ENCODE measurements around the gene UAP1.

Gene UAP1

GRCh38 chr1:162619076-162619475 lies 57.6 kb downstream of the UAP1 start:
- no peak for ATAC-seq

GRCh38 chr1:162621256-162621655 lies 59.7 kb downstream of the UAP1 start:
- ATAC-seq, result no peak

- ATAC-seq, result no peak
Observed at GRCh38 chr1:162625679-162626078, 64.2 kb downstream of the UAP1 start.

- ATAC-seq, result no peak
Observed at GRCh38 chr1:162626094-162626493, 64.6 kb downstream of the UAP1 start.

GRCh38 chr1:162626761-162627160 lies 65.2 kb downstream of the UAP1 start:
- ATAC-seq, result no peak

GRCh38 chr1:162627662-162628296 lies 66.3 kb downstream of the UAP1 start:
- no peak for ATAC-seq

GRCh38 chr1:162629077-162629627 lies 67.6 kb downstream of the UAP1 start:
- no peak for ATAC-seq

DNA sequence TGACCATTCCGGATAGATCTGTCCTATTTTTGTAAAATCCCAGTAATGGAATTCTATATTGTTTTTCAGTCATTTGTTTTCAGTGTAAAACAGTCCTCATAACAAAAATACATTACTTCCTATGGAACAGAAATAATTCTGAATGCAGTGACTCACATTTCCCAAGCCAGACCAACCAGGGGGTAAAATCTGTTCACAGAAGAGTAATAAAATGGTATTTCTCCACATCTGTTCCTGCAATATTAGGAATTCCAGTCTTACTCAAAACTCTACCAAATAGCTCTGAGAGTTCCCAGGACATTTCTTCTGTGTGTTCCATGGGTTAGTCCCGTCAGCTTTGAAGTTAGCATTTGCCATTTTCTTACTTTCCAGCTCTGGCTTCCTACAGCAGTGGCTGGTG lies 68.1 kb downstream of the UAP1 start:
- ATAC-seq, result no peak

- no peak for ATAC-seq
Observed at GRCh38 chr1:162631546-162632191, 70.1 kb downstream of the UAP1 start.

GRCh38 chr1:162632217-162632666 lies 70.7 kb downstream of the UAP1 start, which contains the start of gene DDR2:
Gene DDR2 (plus strand): TSS chr1:162632464. CDS start chr1:162719064, 86,600 bp downstream.
- no peak for ATAC-seq

- ATAC-seq, result no peak
Observed at GRCh38 chr1:162632698-162633080, 71.2 kb downstream of the UAP1 start.

- no peak for ATAC-seq
Observed at GRCh38 chr1:162633081-162633762, 71.7 kb downstream of the UAP1 start.

- no peak for ATAC-seq
Observed at GRCh38 chr1:162635418-162635817, 73.9 kb downstream of the UAP1 start.

DNA sequence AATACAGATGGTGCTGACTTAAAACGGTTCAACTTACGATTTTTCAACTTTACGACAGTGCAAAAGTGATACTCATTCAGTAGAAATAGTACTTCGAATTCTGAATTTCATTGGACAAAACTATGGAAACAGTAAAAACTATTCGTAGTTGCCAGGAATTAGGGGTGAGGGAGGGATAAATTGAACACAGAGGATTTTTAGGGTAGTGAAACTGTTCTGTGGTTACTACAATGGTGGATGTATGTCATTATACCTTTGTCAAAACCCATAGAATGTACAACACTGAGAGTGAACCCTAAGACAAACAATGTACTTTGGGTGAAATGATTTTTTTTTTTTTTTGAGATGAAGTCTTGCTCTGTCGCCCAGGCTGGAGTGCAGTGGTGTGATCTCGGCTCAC lies 78.2 kb downstream of the UAP1 start:
- no peak for ATAC-seq

- ATAC-seq, result no peak
Observed at GRCh38 chr1:162641114-162641513, 79.6 kb downstream of the UAP1 start.

GRCh38 chr1:162644986-162645314 lies 83.4 kb downstream of the UAP1 start:
- ATAC-seq, result no peak

DNA sequence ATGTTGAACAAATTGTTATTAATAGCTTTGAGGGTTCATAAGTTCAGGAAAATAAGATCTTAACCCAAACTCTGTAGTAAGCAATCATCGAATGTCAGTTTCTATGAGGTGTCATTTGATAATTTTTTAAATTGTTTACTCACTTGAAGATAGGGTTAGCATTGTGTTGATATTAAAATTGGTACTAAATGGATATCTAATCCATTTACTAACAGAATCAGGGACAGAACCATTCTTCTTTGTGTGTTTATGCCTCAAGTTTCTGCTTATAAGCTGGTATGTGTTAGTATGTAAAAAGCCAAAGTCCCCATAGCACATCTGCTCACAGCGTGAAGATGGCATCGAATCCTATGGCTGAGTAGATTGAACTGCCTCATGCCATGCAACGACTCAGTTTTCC lies 84.1 kb downstream of the UAP1 start:
- no peak for ATAC-seq

DNA sequence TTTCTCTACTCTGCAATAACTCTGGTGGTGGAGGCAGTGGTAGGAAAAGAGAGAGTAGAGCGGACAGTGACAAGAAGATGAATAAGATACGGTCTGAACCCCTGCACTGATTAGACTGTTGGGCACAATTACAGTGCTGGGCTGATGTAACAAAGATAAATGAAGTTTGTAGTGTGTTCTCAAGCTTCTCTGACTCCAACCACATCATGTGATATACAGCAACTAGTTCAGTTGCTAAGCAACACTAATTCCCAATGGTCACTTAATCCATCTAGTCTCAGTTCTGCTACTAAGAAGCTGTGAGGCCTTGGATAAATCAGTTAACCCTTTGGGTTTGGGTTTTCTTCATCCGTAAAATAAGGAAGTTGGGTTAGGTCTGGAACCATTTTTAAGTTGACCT lies 88.1 kb downstream of the UAP1 start:
- ATAC-seq, result no peak

All from activated CD4-positive, CD25-positive, alpha-beta regulatory T cell treated with anti-CD3 and anti-CD28 coated beads, Interleukin-2, amount 50 U/mL, for 24 hours (primary cell).